Neural progenitor cell (in vitro differentiated cells): ENCODE measurements around the gene GAP43. TPM values are rescaled to one million over a fixed set of nuclear protein-coding genes. Genes with fewer than 3 reads are reported as not detected.

ENCODE experiments used
- DNase-seq: peaks from one replicate; pipeline ENCODE4 v3.0.0-alpha.2; 2016; ENCODE audit warnings: low spot score
- H2AFZ ChIP-seq: fragments of 200-600 bp; sonication (generic); replicated peaks from 2 replicates; pipeline ENCODE4 v1.6.1; 2016; ENCODE audit warnings: antibody characterized with exemption
- H3F3A ChIP-seq: fragments of 200-600 bp; sonication (generic); 2 replicates; pipeline ENCODE4 v1.6.1; 2016; ENCODE audit warnings: antibody characterized with exemption, low read depth
- H3K27ac ChIP-seq: fragments of 200-600 bp; sonication (generic); 2 replicates; pipeline ENCODE4 v1.5.1; 2016; ENCODE audit warnings: mild to moderate bottlenecking
- H3K27me3 ChIP-seq: fragments of 200-600 bp; sonication (generic); 2 replicates; pipeline ENCODE4 v1.6.1; 2016; ENCODE audit warnings: mild to moderate bottlenecking, moderate library complexity
- H3K36me3 ChIP-seq: fragments of 200-600 bp; sonication (generic); 2 replicates; pipeline ENCODE4 v1.5.1; 2016
- H3K4me1 ChIP-seq: fragments of 200-600 bp; sonication (generic); 2 replicates; pipeline ENCODE4 v1.6.1; 2016; ENCODE audit warnings: mixed run types
- H3K4me2 ChIP-seq: fragments of 200-600 bp; sonication (generic); 2 replicates; pipeline ENCODE4 v1.6.1; 2016
- H3K4me3 ChIP-seq: fragments of 200-600 bp; sonication (generic); 2 replicates; pipeline ENCODE4 v1.5.1; 2016
- H3K79me2 ChIP-seq: fragments of 200-600 bp; sonication (generic); 2 replicates; pipeline ENCODE4 v1.6.1; 2016; ENCODE audit warnings: low read depth
- H3K9ac ChIP-seq: fragments of 200-600 bp; sonication (generic); 2 replicates; pipeline ENCODE4 v1.6.1; 2016
- H3K9me3 ChIP-seq: fragments of 200-600 bp; sonication (generic); 2 replicates; pipeline ENCODE4 v1.5.1; 2016; ENCODE audit warnings: low read depth
- H4K20me1 ChIP-seq: fragments of 200-600 bp; sonication (generic); 2 replicates; pipeline ENCODE4 v1.6.1; 2016; ENCODE audit warnings: low read depth
- H3K27ac Mint-ChIP-seq: 3 replicates; pipeline ENCODE4 v1.8.0; 2021; ENCODE audit warnings: mixed read lengths
- H3K27me3 Mint-ChIP-seq: 2 replicates; pipeline ENCODE4 v1.8.0; 2022; ENCODE audit warnings: low read depth, mild to moderate bottlenecking, inconsistent platforms, moderate library complexity, mixed read lengths; ENCODE audit not compliant: insufficient read depth
- H3K36me3 Mint-ChIP-seq: 3 replicates; pipeline ENCODE4 v1.8.0; 2021; ENCODE audit warnings: mixed read lengths
- H3K4me1 Mint-ChIP-seq: 3 replicates; pipeline ENCODE4 v1.8.0; 2021; ENCODE audit warnings: mixed read lengths
- H3K4me3 Mint-ChIP-seq: 3 replicates; pipeline ENCODE4 v1.8.0; 2021; ENCODE audit warnings: mild to moderate bottlenecking, moderate library complexity, mixed read lengths
- H3K9me3 Mint-ChIP-seq: 3 replicates; pipeline ENCODE4 v1.8.0; 2020; ENCODE audit warnings: mixed read lengths
- CTCF ChIP-seq: fragments of 200-600 bp; sonication (generic); IDR thresholded peaks from 2 replicates; pipeline ENCODE4 v1.5.1; 2017; ENCODE audit warnings: antibody characterized with exemption, mild to moderate bottlenecking
- EZH2 ChIP-seq: fragments of 200-600 bp; sonication (generic); IDR thresholded peaks from 2 replicates; pipeline ENCODE4 v1.6.1; 2017; ENCODE audit warnings: antibody characterized with exemption, mild to moderate bottlenecking, moderate library complexity
- EZH2phosphoT487 ChIP-seq: fragments of 200-600 bp; sonication (generic); IDR thresholded peaks from 2 replicates; pipeline ENCODE4 v1.6.1; 2017; ENCODE audit warnings: antibody characterized with exemption
- total RNA-seq: library from RNA; depleted of rRNA; stranded (reverse); fragments of >200 nt; gene quantifications from 2 replicates; pipeline ENCODE4 v1.2.3, GENCODE V29; 2015; ENCODE audit warnings: low replicate concordance

The GAP43 gene
- total RNA-seq, 1 donor from 2014 or later: 5.0 TPM

- Histone ChIP-seq H3K4me2 (no peak overlapping the region), H4K20me1 (no peaks in the 10 kb centered on the region), H3K4me3 (no peak overlapping the region), H3K4me1 (no peaks in the 10 kb centered on the region), H3K9ac (no peak overlapping the region), H3K9me3 (no peaks in the 10 kb centered on the region), H3K27me3 (no peaks in the 10 kb centered on the region), H3K27ac (no peak overlapping the region), H2AFZ (no peak overlapping the region), H3F3A (no peaks in the 10 kb centered on the region), H3K79me2 (no peaks in the 10 kb centered on the region), H3K36me3 (no peaks in the 10 kb centered on the region)
- peaks cover 34% of the 10 kb centered on the region for H3K9me3 Mint-ChIP-seq
- H3K27ac Mint-ChIP-seq: no peak overlapping the region
- TF ChIP-seq CTCF (no peak), EZH2phosphoT487 (no peak), EZH2 (no peak)
- peaks cover 4% of the 10 kb centered on the region for H3K27me3 Mint-ChIP-seq
- peaks cover 2% of the 10 kb centered on the region for H3K36me3 Mint-ChIP-seq
- DNase-seq: no peak
- H3K4me3 Mint-ChIP-seq: no peak overlapping the region
- no peaks in the 10 kb centered on the region for H3K4me1 Mint-ChIP-seq
These were observed 25.1 kb upstream of the GAP43 start for GRCh38 chr3:115598216-115598615.

- peaks cover 9% of the 10 kb centered on the region for H3K9me3 Mint-ChIP-seq
- no peak overlapping the region for H3K4me3 Mint-ChIP-seq
- H3K4me1 ChIP-seq: no peaks in the 10 kb centered on the region
- H3K9me3 ChIP-seq: no peaks in the 10 kb centered on the region
- H3K36me3 Mint-ChIP-seq: no peaks in the 10 kb centered on the region
- no peaks in the 10 kb centered on the region for H4K20me1 ChIP-seq
- no peak overlapping the region for H3K27ac ChIP-seq
- no peaks in the 10 kb centered on the region for H3K27me3 ChIP-seq
- no peak overlapping the region for H3K27ac Mint-ChIP-seq
- H3K79me2 ChIP-seq: no peaks in the 10 kb centered on the region
- H3K27me3 Mint-ChIP-seq: no peaks in the 10 kb centered on the region
- no peak overlapping the region for H3K4me3 ChIP-seq
- H3K36me3 ChIP-seq: no peaks in the 10 kb centered on the region
- TF ChIP-seq CTCF: no peak
- no peak for TF ChIP-seq EZH2phosphoT487
- no peak for TF ChIP-seq EZH2
- H3F3A ChIP-seq: no peaks in the 10 kb centered on the region
- H3K4me1 Mint-ChIP-seq: no peaks in the 10 kb centered on the region
- DNase-seq: no peak
- H3K4me2 ChIP-seq: no peak overlapping the region
- no peak overlapping the region for H3K9ac ChIP-seq
- no peak overlapping the region for H2AFZ ChIP-seq
These were observed 21.1 kb upstream of the GAP43 start for GRCh38 chr3:115602194-115602593.

GRCh38 chr3:115611630-115612029, 11.7 kb upstream of the GAP43 start:
- no peak overlapping the region for H3K4me2 ChIP-seq
- H3K27me3 Mint-ChIP-seq: peaks cover 3% of the 10 kb centered on the region
- H3K9ac ChIP-seq: no peak overlapping the region
- H4K20me1 ChIP-seq: no peaks in the 10 kb centered on the region
- H3K4me1 ChIP-seq: no peaks in the 10 kb centered on the region
- no peaks in the 10 kb centered on the region for H3K36me3 Mint-ChIP-seq
- no peaks in the 10 kb centered on the region for H3K79me2 ChIP-seq
- no peak overlapping the region for H3K27ac ChIP-seq
- H2AFZ ChIP-seq: no peak overlapping the region
- H3K4me3 Mint-ChIP-seq: no peak overlapping the region
- H3K27ac Mint-ChIP-seq: no peak overlapping the region
- no peaks in the 10 kb centered on the region for H3K36me3 ChIP-seq
- TF ChIP-seq CTCF: no peak
- TF ChIP-seq EZH2: no peak
- no peak for TF ChIP-seq EZH2phosphoT487
- no peaks in the 10 kb centered on the region for H3F3A ChIP-seq
- no peaks in the 10 kb centered on the region for H3K27me3 ChIP-seq
- no peak for DNase-seq
- no peaks in the 10 kb centered on the region for H3K9me3 ChIP-seq
- peaks cover 3% of the 10 kb centered on the region for H3K4me1 Mint-ChIP-seq
- no peak overlapping the region for H3K4me3 ChIP-seq
- peaks cover 10% of the 10 kb centered on the region for H3K9me3 Mint-ChIP-seq
